Endometrial microvascular endothelial cells (primary cell): Measurements from ENCODE around the gene PPHLN1. TPM values are rescaled to one million over a fixed set of nuclear protein-coding genes. Genes with fewer than 3 reads are reported as not detected.
"Not testable (repeated sequence)": the region's sequence is repeated elsewhere in the genome, so short reads cannot be mapped to it uniquely, and the experiment has no call there.

Experiments used
- in situ Hi-C: cut with HindIII; loops from 2 replicates; pipeline ENCODE4 v1.10.0; 2017; ENCODE audit warnings: low sequenced_read_pairs, low pct_unique_long_range_greater_than_20kb; ENCODE audit errors: inconsistent ontology term
- total RNA-seq: library from RNA; depleted of rRNA; stranded (reverse); fragments of >200 nt; gene quantifications from one replicate; pipeline ENCODE4 v1.2.3, GENCODE V29; 2015; ENCODE audit errors: inconsistent ontology term

Gene PPHLN1
- total RNA-seq, 1 donor from 2014 or later, result 57.1 TPM

- in situ Hi-C loops, result no loop called here
These were observed 16.0 kb upstream of the PPHLN1 start for GRCh38 chr12:42309996-42310395.

GRCh38 chr12:42315108-42315507 lies 10.9 kb upstream of the PPHLN1 start:
- in situ Hi-C loops, result no loop called here

- in situ Hi-C loops, result loop anchor here (10.0 kb wide), 1 partner anchor 166 kb away; no protein-coding TSS in a partner anchor
These were observed 5.2 kb upstream of the PPHLN1 start for GRCh38 chr12:42320796-42321195.

- in situ Hi-C loops, result loop anchor here (10.0 kb wide), 1 partner anchor 168 kb away; no protein-coding TSS in a partner anchor
These were observed 3.4 kb upstream of the PPHLN1 start for GRCh38 chr12:42322567-42322966.

- in situ Hi-C loops, result loop anchor here (10.0 kb wide), 1 partner anchor 169 kb away; no protein-coding TSS in a partner anchor
These were observed 2.1 kb upstream of the PPHLN1 start for GRCh38 chr12:42323856-42324255.

- in situ Hi-C loops, result loop anchor here (10.0 kb wide), 1 partner anchor 170 kb away; no protein-coding TSS in a partner anchor
These were observed 678 bp upstream of the PPHLN1 start for GRCh38 chr12:42325326-42325652.

GRCh38 chr12:42326541-42327226 lies 717 bp downstream of the PPHLN1 start:
- in situ Hi-C loops, result loop anchor here (10.0 kb wide), 1 partner anchor 172 kb away; no protein-coding TSS in a partner anchor

GRCh38 chr12:42327227-42327590 lies 1.2 kb downstream of the PPHLN1 start:
- in situ Hi-C loops, result loop anchor here (10.0 kb wide), 1 partner anchor 172 kb away; no protein-coding TSS in a partner anchor

- in situ Hi-C loops, result loop anchor here (10.0 kb wide), 1 partner anchor 955 kb away; no protein-coding TSS in a partner anchor
These were observed 4.1 kb downstream of the PPHLN1 start for GRCh38 chr12:42330097-42330496.

- in situ Hi-C loops, result loop anchor here (10.0 kb wide), 1 partner anchor 952 kb away; no protein-coding TSS in a partner anchor
These were observed 6.6 kb downstream of the PPHLN1 start for GRCh38 chr12:42332301-42333285.

- in situ Hi-C loops, result loop anchor here (10.0 kb wide), 1 partner anchor 949 kb away; no protein-coding TSS in a partner anchor
These were observed 10.3 kb downstream of the PPHLN1 start for GRCh38 chr12:42336286-42336685.

- in situ Hi-C loops, result loop anchor here (10.0 kb wide), 1 partner anchor 947 kb away; no protein-coding TSS in a partner anchor
These were observed 12.3 kb downstream of the PPHLN1 start for GRCh38 chr12:42338280-42338679.

- in situ Hi-C loops, result no loop called here
These were observed 16.1 kb downstream of the PPHLN1 start for GRCh38 chr12:42342028-42342427.

- in situ Hi-C loops, result no loop called here
These were observed 17.8 kb downstream of the PPHLN1 start for GRCh38 chr12:42343721-42344120.

- in situ Hi-C loops, result no loop called here
These were observed 20.5 kb downstream of the PPHLN1 start for GRCh38 chr12:42346403-42347002.

GRCh38 chr12:42349119-42350020 lies 23.4 kb downstream of the PPHLN1 start:
- in situ Hi-C loops, result not testable (repeated sequence)

GRCh38 chr12:42350021-42350407 lies 24.0 kb downstream of the PPHLN1 start:
- in situ Hi-C loops, result not testable (repeated sequence)

- in situ Hi-C loops, result no loop called here
These were observed 30.4 kb downstream of the PPHLN1 start for GRCh38 chr12:42356344-42356743.
